HG02571 (cell line): Measurements from ENCODE around the gene SGMS2.

ENCODE experiments used
- ATAC-seq: cut with Tn5 transposase; IDR thresholded peaks from one replicate; pipeline ENCODE4 v1.9.1; 2021; ENCODE audit warnings: mild to moderate bottlenecking, moderate library complexity; ENCODE audit not compliant: unreplicated experiment

Gene SGMS2

GRCh38 chr4:107863850-107864371, 39.2 kb downstream of the SGMS2 start:
- ATAC-seq, result no peak

GRCh38 chr4:107866726-107867125, 42.0 kb downstream of the SGMS2 start:
- no peak for ATAC-seq

GRCh38 chr4:107870236-107870635, 45.5 kb downstream of the SGMS2 start:
- ATAC-seq, result no peak

- ATAC-seq, result no peak
These were observed 46.4 kb downstream of the SGMS2 start for GRCh38 chr4:107870916-107871786.

- no peak for ATAC-seq
These were observed 49.3 kb downstream of the SGMS2 start for GRCh38 chr4:107874024-107874423.

GRCh38 chr4:107876099-107876498, 51.4 kb downstream of the SGMS2 start:
- ATAC-seq, result no peak

- ATAC-seq, result no peak
These were observed 52.6 kb downstream of the SGMS2 start for GRCh38 chr4:107877361-107877760.

GRCh38 chr4:107885865-107886264, 61.1 kb downstream of the SGMS2 start:
- ATAC-seq, result no peak

GRCh38 chr4:107888237-107888636, 63.5 kb downstream of the SGMS2 start:
- no peak for ATAC-seq

GRCh38 chr4:107890779-107891178, 66.0 kb downstream of the SGMS2 start:
- no peak for ATAC-seq

- ATAC-seq, result no peak
These were observed 66.6 kb downstream of the SGMS2 start for GRCh38 chr4:107891299-107891698.

GRCh38 chr4:107893171-107894137, 68.7 kb downstream of the SGMS2 start:
- ATAC-seq, result no peak

- ATAC-seq, result no peak
These were observed 69.4 kb downstream of the SGMS2 start for GRCh38 chr4:107894138-107894603.

GRCh38 chr4:107896158-107896645, 71.5 kb downstream of the SGMS2 start:
- no peak for ATAC-seq

- no peak for ATAC-seq
These were observed 71.9 kb downstream of the SGMS2 start for GRCh38 chr4:107896646-107897045.

GRCh38 chr4:107897823-107898222, 73.1 kb downstream of the SGMS2 start:
- no peak for ATAC-seq

- ATAC-seq, result no peak
These were observed 75.3 kb downstream of the SGMS2 start for GRCh38 chr4:107900067-107900466.

- ATAC-seq, result no peak
These were observed 75.8 kb downstream of the SGMS2 start for GRCh38 chr4:107900508-107900907.

GRCh38 chr4:107901213-107901934, 76.6 kb downstream of the SGMS2 start:
- no peak for ATAC-seq

- ATAC-seq, result no peak
These were observed 78.0 kb downstream of the SGMS2 start for GRCh38 chr4:107902715-107903114.
